Muscle of arm (tissue), 12 donors: ENCODE measurements around the gene AMER2. TPM values are rescaled to one million over a fixed set of nuclear protein-coding genes. Genes with fewer than 3 reads are reported as not detected.

ENCODE experiments used
- polyA plus RNA-seq, 12 donors: library from polyadenylated mRNA; unstranded; fragments of 120-200 nt; gene quantifications; one replicate each; pipeline ENCODE4 v1.2.1, GENCODE V29; 2013; ENCODE audit not compliant: insufficient read length in 12 of 12

AMER2 gene
- polyA plus RNA-seq, 12 donors: 0.03 to 0.37 (median 0.08) TPM; not detected in 2

Other genes starting within 250 kb of the AMER2 start
- 1 to 10 TPM in 1 of 12 donors, under 1 TPM in 10, not detected in 1; 0.27 to 5.2 (median 0.50) TPM for gene PABPC3, start 76.2 kb downstream of the AMER2 start, polyA plus RNA-seq
- 10 to 100 TPM in 10 of 12 donors, 1 to 10 TPM in 1, not detected in 1; 10.0 to 16.1 (median 14.2) TPM for gene MTMR6, start 115.2 kb upstream of the AMER2 start, polyA plus RNA-seq
- 10 to 100 TPM in 11 of 12 donors, not detected in 1; 34.8 to 52.7 (median 42.7) TPM for gene NUP58, start 129.3 kb upstream of the AMER2 start, polyA plus RNA-seq
- 1 to 10 TPM in 11 of 12 donors, not detected in 1; 1.3 to 3.3 (median 2.4) TPM for gene ATP8A2, start 199.7 kb upstream of the AMER2 start, polyA plus RNA-seq